NT2/D1 (cell line): ENCODE data around the gene ABLIM1.

Experiments used
- SUZ12 ChIP-seq: IDR thresholded peaks from 2 replicates; pipeline ENCODE4 v1.6.1; 2011; ENCODE audit not compliant: insufficient read length, insufficient read depth; ENCODE audit errors: extremely low read depth
- YY1 ChIP-seq: IDR thresholded peaks from 2 replicates; pipeline ENCODE4 v1.6.1; 2011; ENCODE audit not compliant: insufficient read length, insufficient read depth
- ZNF274 ChIP-seq: IDR thresholded peaks from 2 replicates; pipeline ENCODE4 v1.6.1; 2011; ENCODE audit warnings: mild to moderate bottlenecking, low read depth, low read length

DNA sequence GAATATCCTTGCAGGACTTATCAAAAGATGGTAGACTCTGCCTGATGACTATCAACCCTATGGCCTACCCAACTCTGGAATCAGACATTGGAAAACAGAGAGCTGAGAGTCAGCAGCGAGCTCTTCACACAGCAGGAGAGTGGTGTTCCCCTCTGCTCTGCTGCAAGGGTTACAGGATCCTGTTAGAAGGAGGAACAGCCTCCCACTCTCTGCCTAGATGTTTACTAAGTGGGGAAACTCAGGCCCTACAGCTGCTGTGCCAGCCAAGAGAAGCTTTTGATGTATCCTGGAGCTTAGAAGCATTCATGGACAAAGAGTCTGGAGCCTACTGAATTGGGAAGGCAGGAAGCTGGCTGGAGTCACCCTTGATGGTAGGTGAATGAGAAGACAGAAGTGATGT is 104.6 kb downstream of the ABLIM1 start:
- TF ChIP-seq ZNF274, result no peak
- no peak for TF ChIP-seq YY1
- no peak for TF ChIP-seq SUZ12
